OCI-LY7 (cell line): ENCODE measurements around the gene RAC2.

Experiments
- CTCF ChIP-seq: fragments of 200-600 bp; sonication (generic); conservative IDR thresholded peaks from 2 replicates; pipeline ENCODE4 v1.5.1; 2014; ENCODE audit warnings: mild to moderate bottlenecking, antibody characterized with exemption, low read length, moderate library complexity, mixed read lengths
- EZH2phosphoT487 ChIP-seq: fragments of 200-600 bp; sonication (generic); IDR thresholded peaks from 2 replicates; pipeline ENCODE4 v1.6.1; 2018; ENCODE audit warnings: low read depth, borderline replicate concordance, mild to moderate bottlenecking, mixed run types, antibody characterized with exemption, low read length, moderate library complexity, mixed read lengths

- TF ChIP-seq CTCF (no peak), EZH2phosphoT487 (no peak)
Measured at GRCh38 chr22:37195921-37196320, 48.1 kb downstream of the RAC2 start.
